AG04449 (cell line): ENCODE measurements around the gene STT3B.

ENCODE experiments used
- CTCF ChIA-PET: fragments of 350-600 bp; formaldehyde crosslinking; extraction: SDS; loops from one replicate; lab custom pipeline; 2021; ENCODE audit warnings: antibody characterized with exemption; lab: Yijun Ruan, JAX
- POLR2A ChIA-PET: fragments of 400-600, 350-600 bp; formaldehyde crosslinking; extraction: SDS; loops from one replicate; lab custom pipeline; 2020; ENCODE audit warnings: antibody characterized with exemption, inconsistent platforms; lab: Yijun Ruan, JAX
- DNase-seq: peaks from one replicate; pipeline ENCODE4 v3.0.0-alpha.2; 2010; ENCODE audit warnings: low read depth, low spot score
- H3K4me3 ChIP-seq: 2 replicates; pipeline ENCODE4 v1.5.1; 2011; ENCODE audit warnings: low read depth, mild to moderate bottlenecking, control low read depth, low read length
- CTCF ChIP-seq: IDR thresholded peaks from one replicate; pipeline ENCODE4 v1.5.1; 2011; ENCODE audit warnings: mild to moderate bottlenecking, moderate library complexity, low read length, control low read depth, inconsistent platforms; ENCODE audit not compliant: insufficient read depth; ENCODE audit errors: missing control alignments

Gene STT3B

GRCh38 chr3:31614162-31614921 lies 81.6 kb downstream of the STT3B start:
- no peak for DNase-seq
- no peak for TF ChIP-seq CTCF
- no peak overlapping the region for H3K4me3 ChIP-seq
- ChIA-PET CTCF (interaction anchor here (1.4 to 1.8 kb wide), 2 partner anchors 530 to 846 kb away, joined by 3 to 4 read pairs; no protein-coding TSS in a partner anchor), POLR2A (no interaction called here)

- no peak for TF ChIP-seq CTCF
- H3K4me3 ChIP-seq = no peak overlapping the region
- CTCF ChIA-PET = interaction anchor here (1.4 kb wide), 1 partner anchor 529 kb away, joined by 3 read pairs; no protein-coding TSS in a partner anchor
- POLR2A ChIA-PET = no interaction called here
- no peak for DNase-seq
These were observed 82.5 kb downstream of the STT3B start for GRCh38 chr3:31615071-31615875.

- no peak for TF ChIP-seq CTCF
- CTCF ChIA-PET = no interaction called here
- H3K4me3 ChIP-seq = no peak overlapping the region
- POLR2A ChIA-PET = no interaction called here
- DNase-seq = no peak
These were observed 84.0 kb downstream of the STT3B start for GRCh38 chr3:31616711-31617110.

- DNase-seq = no peak
- ChIA-PET CTCF (interaction anchor here (1.3 kb wide), 1 partner anchor 148 kb away, joined by 6 read pairs; no protein-coding TSS in a partner anchor), POLR2A (no interaction called here)
- H3K4me3 ChIP-seq = no peak overlapping the region
- no peak for TF ChIP-seq CTCF
These were observed 87.9 kb downstream of the STT3B start for GRCh38 chr3:31620656-31621055.

- CTCF ChIA-PET = interaction anchor here (1.3 kb wide), 1 partner anchor 147 kb away, joined by 6 read pairs; no protein-coding TSS in a partner anchor
- no peak for DNase-seq
- POLR2A ChIA-PET = no interaction called here
- TF ChIP-seq CTCF = no peak
- H3K4me3 ChIP-seq = no peak overlapping the region
These were observed 88.6 kb downstream of the STT3B start for GRCh38 chr3:31621314-31621713.
